Nephron progenitor cell (in vitro differentiated cells): ENCODE measurements around the gene TMEM145.

ENCODE experiments used
- DNase-seq: peaks from one replicate; pipeline ENCODE4 v3.0.0; 2021
- H3K27ac Mint-ChIP-seq: 2 replicates; pipeline ENCODE4 v1.8.0; 2021; ENCODE audit warnings: mild to moderate bottlenecking, moderate library complexity, mixed read lengths
- H3K27me3 Mint-ChIP-seq: 2 replicates; pipeline ENCODE4 v1.8.0; 2021; ENCODE audit warnings: mild to moderate bottlenecking, low read depth, mixed read lengths; ENCODE audit not compliant: poor library complexity
- H3K36me3 Mint-ChIP-seq: 2 replicates; pipeline ENCODE4 v1.8.0; 2021; ENCODE audit warnings: low read depth, mixed read lengths
- H3K4me1 Mint-ChIP-seq: 2 replicates; pipeline ENCODE4 v1.8.0; 2021; ENCODE audit warnings: mixed read lengths
- H3K4me3 Mint-ChIP-seq: 2 replicates; pipeline ENCODE4 v1.8.0; 2021; ENCODE audit warnings: mild to moderate bottlenecking, moderate library complexity, mixed read lengths
- H3K9me3 Mint-ChIP-seq: 2 replicates; pipeline ENCODE4 v1.8.0; 2021; ENCODE audit warnings: mild to moderate bottlenecking, moderate library complexity, mixed read lengths
- TF ChIP-seq, protein P1 (sequence below): fragments of 200-600 bp; sonication (generic); IDR thresholded peaks from 2 replicates; pipeline ENCODE4 v1.5.0; 2021; ENCODE audit warnings: antibody characterized with exemption

The TMEM145 gene

DNA sequence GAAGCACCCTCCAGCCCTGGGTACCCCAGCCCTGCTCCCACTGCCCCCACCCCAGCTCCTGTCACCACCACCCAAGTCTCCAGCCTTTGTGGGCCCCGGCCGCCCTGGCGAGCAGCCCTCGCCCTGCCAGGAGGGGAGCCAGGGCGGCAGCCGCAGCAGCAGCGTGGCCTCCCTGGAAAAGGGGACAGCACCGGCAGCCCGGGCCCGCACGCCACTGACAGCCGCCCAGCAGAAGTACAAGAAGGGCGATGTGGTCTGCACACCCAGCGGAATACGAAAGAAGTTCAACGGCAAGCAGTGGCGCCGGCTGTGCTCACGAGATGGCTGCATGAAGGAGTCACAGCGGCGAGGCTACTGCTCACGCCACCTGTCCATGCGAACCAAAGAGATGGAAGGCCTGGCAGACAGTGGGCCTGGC is 40.1 kb upstream of the TMEM145 start:
- H3K36me3 Mint-ChIP-seq, result peaks cover 14% of the 10 kb centered on the region
- TF ChIP-seq, protein P1, sequence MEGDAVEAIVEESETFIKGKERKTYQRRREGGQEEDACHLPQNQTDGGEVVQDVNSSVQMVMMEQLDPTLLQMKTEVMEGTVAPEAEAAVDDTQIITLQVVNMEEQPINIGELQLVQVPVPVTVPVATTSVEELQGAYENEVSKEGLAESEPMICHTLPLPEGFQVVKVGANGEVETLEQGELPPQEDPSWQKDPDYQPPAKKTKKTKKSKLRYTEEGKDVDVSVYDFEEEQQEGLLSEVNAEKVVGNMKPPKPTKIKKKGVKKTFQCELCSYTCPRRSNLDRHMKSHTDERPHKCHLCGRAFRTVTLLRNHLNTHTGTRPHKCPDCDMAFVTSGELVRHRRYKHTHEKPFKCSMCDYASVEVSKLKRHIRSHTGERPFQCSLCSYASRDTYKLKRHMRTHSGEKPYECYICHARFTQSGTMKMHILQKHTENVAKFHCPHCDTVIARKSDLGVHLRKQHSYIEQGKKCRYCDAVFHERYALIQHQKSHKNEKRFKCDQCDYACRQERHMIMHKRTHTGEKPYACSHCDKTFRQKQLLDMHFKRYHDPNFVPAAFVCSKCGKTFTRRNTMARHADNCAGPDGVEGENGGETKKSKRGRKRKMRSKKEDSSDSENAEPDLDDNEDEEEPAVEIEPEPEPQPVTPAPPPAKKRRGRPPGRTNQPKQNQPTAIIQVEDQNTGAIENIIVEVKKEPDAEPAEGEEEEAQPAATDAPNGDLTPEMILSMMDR, result no peak
- H3K27ac Mint-ChIP-seq, result no peak overlapping the region
- H3K9me3 Mint-ChIP-seq, result no peaks in the 10 kb centered on the region
- H3K4me1 Mint-ChIP-seq, result peaks cover 14% of the 10 kb centered on the region
- no peak for DNase-seq
- no peaks in the 10 kb centered on the region for H3K27me3 Mint-ChIP-seq
- no peak overlapping the region for H3K4me3 Mint-ChIP-seq

DNA sequence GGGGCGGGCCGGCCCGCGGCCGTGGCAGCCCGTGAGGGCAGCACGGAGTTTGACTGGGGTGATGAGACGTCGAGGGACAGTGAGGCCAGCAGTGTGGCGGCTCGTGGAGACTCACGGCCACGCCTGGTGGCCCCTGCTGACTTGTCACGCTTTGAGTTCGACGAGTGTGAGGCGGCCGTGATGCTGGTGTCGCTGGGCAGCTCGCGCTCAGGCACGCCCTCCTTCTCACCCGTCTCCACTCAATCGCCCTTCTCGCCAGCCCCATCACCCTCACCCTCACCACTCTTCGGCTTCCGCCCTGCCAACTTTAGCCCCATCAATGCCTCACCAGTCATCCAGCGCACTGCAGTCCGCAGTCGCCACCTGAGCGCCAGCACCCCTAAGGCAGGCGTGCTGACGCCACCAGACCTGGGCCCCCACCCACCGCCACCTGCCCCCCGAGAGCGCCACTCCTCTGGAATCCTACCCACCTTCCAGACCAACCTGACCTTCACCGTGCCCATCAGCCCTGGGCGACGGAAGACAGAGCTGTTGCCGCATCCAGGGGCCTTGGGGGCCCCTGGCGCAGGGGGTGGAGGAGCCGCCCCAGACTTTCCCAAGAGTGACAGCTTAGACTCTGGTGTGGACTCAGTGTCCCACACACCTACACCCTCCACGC is 39.6 kb upstream of the TMEM145 start:
- Mint-ChIP-seq H3K36me3 (peaks cover 14% of the 10 kb centered on the region), H3K4me3 (no peak overlapping the region), H3K27ac (no peak overlapping the region), H3K4me1 (peaks cover 17% of the 10 kb centered on the region), H3K9me3 (no peaks in the 10 kb centered on the region), H3K27me3 (no peaks in the 10 kb centered on the region)
- TF ChIP-seq, protein P1, result no peak
- no peak for DNase-seq

- peaks cover 24% of the 10 kb centered on the region for H3K4me1 Mint-ChIP-seq
- H3K4me3 Mint-ChIP-seq, result no peak overlapping the region
- H3K36me3 Mint-ChIP-seq, result peaks cover 14% of the 10 kb centered on the region
- H3K27me3 Mint-ChIP-seq, result no peaks in the 10 kb centered on the region
- no peak overlapping the region for H3K27ac Mint-ChIP-seq
- TF ChIP-seq, protein P1, result no peak
- H3K9me3 Mint-ChIP-seq, result no peaks in the 10 kb centered on the region
- DNase-seq, result no peak
Measured at GRCh38 chr19:42274065-42274682, 38.9 kb upstream of the TMEM145 start.

GRCh38 chr19:42275103-42275502 is 38.0 kb upstream of the TMEM145 start:
- Mint-ChIP-seq H3K27ac (peak overlapping the region; percentile 79), H3K4me3 (no peak overlapping the region)

GRCh38 chr19:42275517-42275916 is 37.6 kb upstream of the TMEM145 start:
- Mint-ChIP-seq H3K9me3 (no peaks in the 10 kb centered on the region), H3K27ac (no peak overlapping the region), H3K4me3 (no peak overlapping the region), H3K4me1 (peaks cover 31% of the 10 kb centered on the region), H3K36me3 (peaks cover 14% of the 10 kb centered on the region), H3K27me3 (no peaks in the 10 kb centered on the region)
- TF ChIP-seq, protein P1, result no peak
- DNase-seq, result no peak

More at GRCh38 chr19:42275103-42275502, 38.0 kb upstream of the TMEM145 start:
- no peaks in the 10 kb centered on the region for H3K9me3 Mint-ChIP-seq
- peaks cover 31% of the 10 kb centered on the region for H3K4me1 Mint-ChIP-seq
- TF ChIP-seq, protein P1, result no peak
- no peak for DNase-seq
- H3K36me3 Mint-ChIP-seq, result peaks cover 14% of the 10 kb centered on the region
- no peaks in the 10 kb centered on the region for H3K27me3 Mint-ChIP-seq

DNA sequence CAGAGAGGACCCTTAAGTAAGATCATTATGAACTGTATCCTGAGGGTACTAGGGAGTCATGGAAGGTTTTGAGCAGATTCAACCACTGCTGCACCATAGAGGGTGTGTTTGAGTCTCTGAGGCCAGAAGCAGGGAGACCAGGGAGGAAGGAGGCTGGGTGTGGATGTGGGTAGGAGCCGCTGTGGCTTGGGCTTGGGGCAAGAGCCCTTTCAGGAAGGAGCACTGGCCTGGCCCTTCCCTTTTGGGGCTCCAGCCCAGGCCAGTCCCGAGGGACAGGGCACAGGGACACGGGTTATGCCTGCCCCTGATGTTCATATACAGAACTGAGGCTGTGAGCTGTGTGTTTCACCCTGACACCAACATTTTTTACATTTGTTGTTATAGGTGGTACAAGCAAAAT is 36.8 kb upstream of the TMEM145 start:
- H3K36me3 Mint-ChIP-seq, result peaks cover 14% of the 10 kb centered on the region
- H3K4me1 Mint-ChIP-seq, result peaks cover 31% of the 10 kb centered on the region
- no peaks in the 10 kb centered on the region for H3K27me3 Mint-ChIP-seq
- TF ChIP-seq, protein P1, result no peak
- H3K4me3 Mint-ChIP-seq, result no peak overlapping the region
- no peak for DNase-seq
- H3K9me3 Mint-ChIP-seq, result no peaks in the 10 kb centered on the region
- H3K27ac Mint-ChIP-seq, result no peak overlapping the region
